GM23338 (cell line): ENCODE results near the gene MCOLN2. TPM values are rescaled to one million over a fixed set of nuclear protein-coding genes. Genes with fewer than 3 reads are reported as not detected.

Source experiments
- ATAC-seq: fragments of 200-7000 bp; cut with Tn5 transposase; 3 replicates; pipeline ENCODE4 v1.9.1; 2020
- DNase-seq: peaks from one replicate; pipeline ENCODE4 v3.0.0-alpha.2; 2015; ENCODE audit warnings: low spot score
- H2AFZ ChIP-seq: fragments of 200-600 bp; sonication (generic); 2 replicates; pipeline ENCODE4 v1.8.0; 2016; ENCODE audit warnings: antibody characterized with exemption, mild to moderate bottlenecking, moderate library complexity
- H3F3A ChIP-seq: fragments of 200-600 bp; sonication (generic); replicated peaks from 2 replicates; pipeline ENCODE4 v1.8.0; 2017; ENCODE audit warnings: antibody characterized with exemption, mixed run types, low read depth
- H3K27ac ChIP-seq: fragments of 200-600 bp; sonication (generic); 2 replicates; pipeline ENCODE4 v1.6.1; 2016; ENCODE audit warnings: low read depth
- H3K27me3 ChIP-seq: fragments of 200-600 bp; sonication (generic); 2 replicates; pipeline ENCODE4 v1.8.0; 2016; ENCODE audit warnings: mild to moderate bottlenecking, mixed run types, moderate library complexity; ENCODE audit not compliant: insufficient read depth
- H3K36me3 ChIP-seq: fragments of 200-600 bp; sonication (generic); 2 replicates; pipeline ENCODE4 v1.8.0; 2016; ENCODE audit warnings: mild to moderate bottlenecking; ENCODE audit not compliant: insufficient read depth
- H3K4me1 ChIP-seq: fragments of 200-600 bp; sonication (generic); 2 replicates; pipeline ENCODE4 v1.8.0; 2016; ENCODE audit warnings: mild to moderate bottlenecking, moderate library complexity; ENCODE audit not compliant: insufficient read depth
- H3K4me2 ChIP-seq: fragments of 200-600 bp; sonication (generic); 2 replicates; pipeline ENCODE4 v1.7.1; 2017; ENCODE audit warnings: mixed run types
- H3K4me3 ChIP-seq: fragments of 200-600 bp; sonication (generic); 2 replicates; pipeline ENCODE4 v1.6.1; 2016; ENCODE audit warnings: mixed run types
- H3K79me2 ChIP-seq: fragments of 200-600 bp; sonication (generic); replicated peaks from 2 replicates; pipeline ENCODE4 v1.8.0; 2017; ENCODE audit warnings: mild to moderate bottlenecking; ENCODE audit not compliant: insufficient read depth
- H3K9me2 ChIP-seq: fragments of 200-600 bp; sonication (generic); 2 replicates; pipeline ENCODE4 v1.8.0; 2017; ENCODE audit not compliant: insufficient read depth
- H4K20me1 ChIP-seq: fragments of 200-600 bp; sonication (generic); replicated peaks from 2 replicates; pipeline ENCODE4 v1.8.0; 2017; ENCODE audit warnings: mild to moderate bottlenecking; ENCODE audit not compliant: insufficient read depth
- H3K27ac Mint-ChIP-seq: 2 replicates; pipeline ENCODE4 v1.8.0; 2020; ENCODE audit warnings: inconsistent platforms, mild to moderate bottlenecking, moderate library complexity, mixed read lengths
- H3K27me3 Mint-ChIP-seq: 3 replicates; pipeline ENCODE4 v1.8.0; 2022; ENCODE audit warnings: low read depth, mild to moderate bottlenecking, moderate library complexity, mixed read lengths, inconsistent platforms; ENCODE audit not compliant: insufficient read depth, poor library complexity
- H3K36me3 Mint-ChIP-seq: 3 replicates; pipeline ENCODE4 v1.8.0; 2021; ENCODE audit warnings: low read depth, mild to moderate bottlenecking, inconsistent platforms, moderate library complexity, mixed read lengths
- H3K4me1 Mint-ChIP-seq: 3 replicates; pipeline ENCODE4 v1.8.0; 2020; ENCODE audit warnings: mild to moderate bottlenecking, inconsistent platforms, mixed read lengths
- H3K4me3 Mint-ChIP-seq: 3 replicates; pipeline ENCODE4 v1.8.0; 2021; ENCODE audit warnings: moderate library complexity, mild to moderate bottlenecking, inconsistent platforms, mixed read lengths
- H3K9me3 Mint-ChIP-seq: 3 replicates; pipeline ENCODE4 v1.8.0; 2020; ENCODE audit warnings: moderate library complexity, mild to moderate bottlenecking, inconsistent platforms, mixed read lengths
- CREB1 ChIP-seq: fragments of 250-450 bp; sonication (Bioruptor Pico); IDR thresholded peaks from 2 replicates; pipeline ENCODE4 v1.5.0; 2020; ENCODE audit warnings: low read depth, mild to moderate bottlenecking, moderate library complexity
- CTCF ChIP-seq, 2 experiments: fragments of 200-600 bp in 1 of 2; sonication (generic) in 1 of 2; conservative IDR thresholded peaks; 2 replicates each; pipeline versions ENCODE4 v1.5.1 to v1.6.1; 2016 to 2017; ENCODE audit warnings: antibody characterized with exemption in 2 of 2, low read depth in 2 of 2, mild to moderate bottlenecking in 2 of 2, moderate library complexity in 1 of 2
- ETS1 ChIP-seq: IDR thresholded peaks from 2 replicates; pipeline ENCODE4 v1.6.1; 2016; ENCODE audit warnings: antibody characterized with exemption
- EZH2 ChIP-seq: fragments of 200-600 bp; sonication (generic); IDR thresholded peaks from one replicate; pipeline ENCODE4 v1.8.0; 2017; ENCODE audit warnings: antibody characterized with exemption, mild to moderate bottlenecking, low read depth; ENCODE audit not compliant: unreplicated experiment
- EZH2phosphoT487 ChIP-seq: fragments of 200-600 bp; sonication (generic); IDR thresholded peaks from one replicate; pipeline ENCODE4 v1.8.1; 2018; ENCODE audit warnings: antibody characterized with exemption; ENCODE audit not compliant: unreplicated experiment
- JUNB ChIP-seq: IDR thresholded peaks from one replicate; pipeline ENCODE4 v1.6.1; 2016; ENCODE audit warnings: antibody characterized with exemption; ENCODE audit not compliant: unreplicated experiment
- NANOG ChIP-seq: IDR thresholded peaks from 2 replicates; pipeline ENCODE4 v1.6.1; 2016; ENCODE audit warnings: antibody characterized with exemption, borderline replicate concordance
- POLR2AphosphoS5 ChIP-seq: IDR thresholded peaks from 2 replicates; pipeline ENCODE4 v1.6.1; 2016; ENCODE audit warnings: antibody characterized with exemption, low read depth
- STAT1 ChIP-seq: IDR thresholded peaks from one replicate; pipeline ENCODE4 v1.6.1; 2016; ENCODE audit warnings: antibody characterized with exemption; ENCODE audit not compliant: unreplicated experiment
- ZNF114 ChIP-seq: fragments of 250-450 bp; sonication (Bioruptor Pico); IDR thresholded peaks from 2 replicates; pipeline ENCODE4 v1.5.0; 2020; ENCODE audit warnings: mild to moderate bottlenecking, moderate library complexity
- ZNF331 ChIP-seq: fragments of 250-450 bp; sonication (Bioruptor Pico); IDR thresholded peaks from 2 replicates; pipeline ENCODE4 v1.5.0; 2020; ENCODE audit warnings: low read depth, mild to moderate bottlenecking, moderate library complexity
- ZNF462 ChIP-seq: fragments of 250-450 bp; sonication (Bioruptor Pico); IDR thresholded peaks from 2 replicates; pipeline ENCODE4 v1.5.0; 2020; ENCODE audit warnings: mild to moderate bottlenecking, moderate library complexity
- polyA plus RNA-seq: library from polyadenylated mRNA; unstranded; fragments of >200 nt; fragmentation: Nextera tagmentation; extraction: Ambion mirVana; gene quantifications from 2 replicates; pipeline ENCODE4 v1.2.1, GENCODE V29; 2016
- total RNA-seq: library from RNA; depleted of rRNA; stranded (reverse); fragments of >200 nt; shearing (Covaris generic); gene quantifications from 2 replicates; pipeline ENCODE4 v1.2.3, GENCODE V29; 2014
- TF ChIP-seq, protein P1 (sequence below): IDR thresholded peaks from one replicate; pipeline ENCODE4 v1.6.1; 2018; ENCODE audit warnings: antibody characterized with exemption; ENCODE audit not compliant: unreplicated experiment

The MCOLN2 gene
- total and polyA plus RNA-seq, 2 experiments from 2014 or later, result 2.7 to 10.0 TPM

DNA sequence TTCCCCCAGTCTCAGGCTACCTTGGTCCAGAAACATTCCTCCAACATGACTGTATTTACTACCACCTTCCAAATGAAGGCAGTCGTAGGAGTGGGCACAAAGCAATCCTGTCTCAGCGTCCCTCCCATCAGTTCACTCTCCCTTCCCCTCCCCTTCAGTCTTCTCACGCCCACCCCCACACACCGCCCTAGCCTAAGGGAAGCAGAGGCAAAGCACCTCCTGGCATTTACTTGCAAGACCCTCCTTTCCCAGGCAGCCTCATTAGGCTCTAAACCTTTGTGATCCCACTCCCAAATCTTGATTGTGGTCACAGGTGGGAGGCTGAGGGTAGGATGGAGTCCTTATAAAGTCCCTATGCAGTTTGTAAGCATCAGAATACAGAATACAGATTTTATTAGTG lies 80.0 kb downstream of the MCOLN2 start:
- TF ChIP-seq ZNF331 (no peak), NANOG (no peak), POLR2AphosphoS5 (no peak), ZNF114 (CRISPR knock-in tag) (no peak), STAT1 (no peak), EZH2 (no peak), CREB1 (CRISPR knock-in tag) (no peak), ETS1 (no peak), CTCF (conservative IDR thresholded peaks at IDR 0.05; ENCODE audit: low read depth in 2 of 2) (no peak), JUNB (no peak), EZH2phosphoT487 (no peak), ZNF462 (CRISPR knock-in tag) (no peak)
- TF ChIP-seq, protein P1, sequence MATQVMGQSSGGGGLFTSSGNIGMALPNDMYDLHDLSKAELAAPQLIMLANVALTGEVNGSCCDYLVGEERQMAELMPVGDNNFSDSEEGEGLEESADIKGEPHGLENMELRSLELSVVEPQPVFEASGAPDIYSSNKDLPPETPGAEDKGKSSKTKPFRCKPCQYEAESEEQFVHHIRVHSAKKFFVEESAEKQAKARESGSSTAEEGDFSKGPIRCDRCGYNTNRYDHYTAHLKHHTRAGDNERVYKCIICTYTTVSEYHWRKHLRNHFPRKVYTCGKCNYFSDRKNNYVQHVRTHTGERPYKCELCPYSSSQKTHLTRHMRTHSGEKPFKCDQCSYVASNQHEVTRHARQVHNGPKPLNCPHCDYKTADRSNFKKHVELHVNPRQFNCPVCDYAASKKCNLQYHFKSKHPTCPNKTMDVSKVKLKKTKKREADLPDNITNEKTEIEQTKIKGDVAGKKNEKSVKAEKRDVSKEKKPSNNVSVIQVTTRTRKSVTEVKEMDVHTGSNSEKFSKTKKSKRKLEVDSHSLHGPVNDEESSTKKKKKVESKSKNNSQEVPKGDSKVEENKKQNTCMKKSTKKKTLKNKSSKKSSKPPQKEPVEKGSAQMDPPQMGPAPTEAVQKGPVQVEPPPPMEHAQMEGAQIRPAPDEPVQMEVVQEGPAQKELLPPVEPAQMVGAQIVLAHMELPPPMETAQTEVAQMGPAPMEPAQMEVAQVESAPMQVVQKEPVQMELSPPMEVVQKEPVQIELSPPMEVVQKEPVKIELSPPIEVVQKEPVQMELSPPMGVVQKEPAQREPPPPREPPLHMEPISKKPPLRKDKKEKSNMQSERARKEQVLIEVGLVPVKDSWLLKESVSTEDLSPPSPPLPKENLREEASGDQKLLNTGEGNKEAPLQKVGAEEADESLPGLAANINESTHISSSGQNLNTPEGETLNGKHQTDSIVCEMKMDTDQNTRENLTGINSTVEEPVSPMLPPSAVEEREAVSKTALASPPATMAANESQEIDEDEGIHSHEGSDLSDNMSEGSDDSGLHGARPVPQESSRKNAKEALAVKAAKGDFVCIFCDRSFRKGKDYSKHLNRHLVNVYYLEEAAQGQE, result no peak
- Histone ChIP-seq H4K20me1 (no peaks in the 10 kb centered on the region), H3K4me1 (no peaks in the 10 kb centered on the region; the same call in 1 of the 2 replicates), H3K36me3 (no peaks in the 10 kb centered on the region), H3K27me3 (no peaks in the 10 kb centered on the region), H3K4me3 (no peak overlapping the region), H3K4me2 (no peak overlapping the region), H3F3A (no peaks in the 10 kb centered on the region), H3K9me2 (no peaks in the 10 kb centered on the region), H2AFZ (peak overlapping the region; percentile 47; the same call in 1 of the 2 replicates), H3K79me2 (no peaks in the 10 kb centered on the region), H3K27ac (no peak overlapping the region)
- ATAC-seq (peak; percentile 25; the same call in 1 of the 3 replicates), DNase-seq (no peak)
- H3K4me3 Mint-ChIP-seq, result no peak overlapping the region
- no peaks in the 10 kb centered on the region for H3K36me3 Mint-ChIP-seq
- H3K9me3 Mint-ChIP-seq, result no peaks in the 10 kb centered on the region; the same call in 2 of the 3 replicates
- no peaks in the 10 kb centered on the region for H3K27me3 Mint-ChIP-seq
- H3K4me1 Mint-ChIP-seq, result no peaks in the 10 kb centered on the region; the same call in 2 of the 3 replicates
- H3K27ac Mint-ChIP-seq, result no peak overlapping the region
